Fibroblast of skin of right biceps (primary cell): ENCODE results near the gene PRKG2.
"Not testable (repeated sequence)": the region's sequence is repeated elsewhere in the genome, so short reads cannot be mapped to it uniquely, and the experiment has no call there.

Source experiments
- DNase-seq: peaks from one replicate; pipeline ENCODE4 v3.0.0-alpha.2; 2013

Gene PRKG2, protein sequence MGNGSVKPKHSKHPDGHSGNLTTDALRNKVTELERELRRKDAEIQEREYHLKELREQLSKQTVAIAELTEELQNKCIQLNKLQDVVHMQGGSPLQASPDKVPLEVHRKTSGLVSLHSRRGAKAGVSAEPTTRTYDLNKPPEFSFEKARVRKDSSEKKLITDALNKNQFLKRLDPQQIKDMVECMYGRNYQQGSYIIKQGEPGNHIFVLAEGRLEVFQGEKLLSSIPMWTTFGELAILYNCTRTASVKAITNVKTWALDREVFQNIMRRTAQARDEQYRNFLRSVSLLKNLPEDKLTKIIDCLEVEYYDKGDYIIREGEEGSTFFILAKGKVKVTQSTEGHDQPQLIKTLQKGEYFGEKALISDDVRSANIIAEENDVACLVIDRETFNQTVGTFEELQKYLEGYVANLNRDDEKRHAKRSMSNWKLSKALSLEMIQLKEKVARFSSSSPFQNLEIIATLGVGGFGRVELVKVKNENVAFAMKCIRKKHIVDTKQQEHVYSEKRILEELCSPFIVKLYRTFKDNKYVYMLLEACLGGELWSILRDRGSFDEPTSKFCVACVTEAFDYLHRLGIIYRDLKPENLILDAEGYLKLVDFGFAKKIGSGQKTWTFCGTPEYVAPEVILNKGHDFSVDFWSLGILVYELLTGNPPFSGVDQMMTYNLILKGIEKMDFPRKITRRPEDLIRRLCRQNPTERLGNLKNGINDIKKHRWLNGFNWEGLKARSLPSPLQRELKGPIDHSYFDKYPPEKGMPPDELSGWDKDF

DNA sequence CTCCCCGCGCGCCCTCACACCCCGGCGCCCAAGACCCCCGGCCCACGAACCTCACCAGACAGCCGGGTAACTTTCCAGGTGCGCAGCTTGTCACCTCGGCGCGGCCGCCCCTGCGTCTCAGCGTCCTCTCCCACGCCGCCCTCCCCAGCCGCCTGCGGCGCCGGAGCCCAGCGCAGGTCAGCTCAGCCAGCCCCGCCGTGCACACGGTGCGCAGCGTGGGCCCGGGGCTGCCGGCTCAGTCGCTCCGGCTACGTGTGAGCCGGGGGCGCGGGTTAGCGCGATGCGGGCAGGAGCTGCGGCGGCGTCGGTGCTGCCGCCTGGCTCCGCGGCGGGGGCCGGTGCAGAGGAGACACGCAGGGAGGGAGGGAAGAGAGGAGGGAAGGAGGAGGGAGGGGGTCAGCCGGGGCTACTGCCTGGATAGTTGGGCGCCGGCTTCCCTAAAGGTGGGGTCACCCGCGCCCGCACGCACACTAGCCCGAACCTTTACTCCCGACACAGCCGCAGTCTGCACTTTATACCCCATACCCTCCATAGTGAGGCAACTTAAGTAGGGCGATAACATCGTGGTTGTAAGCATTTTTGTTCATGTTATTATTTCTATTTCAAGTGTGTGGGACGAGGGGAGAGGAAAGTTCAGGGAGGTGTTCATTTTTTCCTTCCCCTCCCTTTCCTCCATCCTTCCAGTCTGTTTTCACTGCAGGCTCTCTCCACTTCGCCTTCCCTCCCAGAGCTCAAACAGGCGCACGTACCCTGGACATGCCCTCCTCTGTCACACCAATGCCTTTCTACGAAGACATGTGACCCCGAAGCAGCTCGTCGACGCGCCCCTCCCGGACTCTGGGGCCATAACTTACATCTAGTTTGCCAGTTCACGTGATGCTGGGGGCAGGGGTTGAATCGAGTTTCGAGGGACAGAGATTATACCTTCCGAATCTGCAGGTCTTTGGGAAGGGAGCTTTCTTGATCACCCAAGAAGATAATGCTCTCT is at the start of gene PRKG2:
TSS of gene PRKG2 (minus strand) at position 342 of the 988 bp plus-strand sequence. CDS start 10,175 bp downstream, outside the sequence.
- no peak for DNase-seq

DNA sequence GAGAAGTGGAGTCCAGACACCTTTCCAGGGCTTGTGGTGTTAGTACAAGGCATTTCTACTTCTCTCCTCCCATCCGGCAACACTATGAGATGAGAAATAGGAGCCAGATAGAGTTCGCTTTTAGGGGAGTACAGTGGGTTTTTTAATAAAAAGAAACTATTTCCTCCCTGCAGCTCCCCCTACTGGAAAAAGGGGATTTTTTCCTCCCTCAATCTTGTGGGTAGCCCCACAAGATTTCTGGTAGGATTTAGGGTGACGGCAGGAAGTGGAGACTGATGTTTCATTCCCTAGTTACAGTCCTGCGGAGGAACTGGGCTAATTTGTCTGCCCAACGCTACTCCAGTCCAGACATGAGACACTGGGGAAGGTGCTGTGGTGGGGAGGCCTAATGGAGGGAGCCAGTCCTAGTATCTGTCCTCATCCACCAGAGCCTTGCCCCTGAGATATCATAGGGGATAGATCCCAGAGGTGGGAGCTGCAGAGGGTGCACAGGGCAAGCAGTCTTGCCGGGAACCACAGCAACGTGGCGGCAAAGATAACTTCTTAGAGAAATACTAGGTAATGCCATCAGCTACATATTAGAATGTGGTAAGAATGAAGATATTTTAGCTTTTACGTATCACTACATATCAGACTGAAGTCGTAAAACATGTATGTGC is 45.5 kb upstream of the PRKG2 start:
- no peak for DNase-seq

DNA sequence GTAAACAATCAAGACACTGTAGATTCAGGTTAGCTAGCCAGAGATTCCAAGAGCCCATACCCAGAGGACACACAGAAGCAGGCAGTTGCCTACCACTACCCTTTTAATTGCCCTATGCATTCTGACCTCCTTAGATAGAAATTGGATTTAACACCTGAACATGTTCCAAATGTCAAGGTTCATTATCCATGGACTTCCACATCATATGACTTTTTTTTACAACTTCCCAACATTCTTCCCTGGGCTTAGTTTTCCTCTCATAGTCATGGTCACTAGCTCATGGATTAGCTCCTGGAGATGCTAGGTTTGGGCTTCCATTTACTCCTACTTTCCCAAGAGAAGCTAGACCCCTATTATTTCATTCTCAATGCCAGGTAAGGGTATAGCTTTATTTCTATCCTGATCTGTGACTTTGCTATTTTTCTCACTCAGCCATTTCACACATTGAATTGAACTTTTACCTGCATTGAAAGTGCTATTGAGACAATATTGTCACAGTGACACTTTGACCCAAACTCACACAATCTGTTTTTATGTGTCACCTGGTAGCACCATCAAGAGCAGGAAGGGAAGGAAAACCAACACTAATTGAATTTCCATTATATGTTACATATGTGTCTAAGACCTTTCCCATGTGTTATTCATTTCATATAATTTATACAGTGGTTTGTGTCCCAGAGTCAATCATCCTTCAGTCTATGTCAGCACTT is 44.0 kb upstream of the PRKG2 start:
- no peak for DNase-seq

DNA sequence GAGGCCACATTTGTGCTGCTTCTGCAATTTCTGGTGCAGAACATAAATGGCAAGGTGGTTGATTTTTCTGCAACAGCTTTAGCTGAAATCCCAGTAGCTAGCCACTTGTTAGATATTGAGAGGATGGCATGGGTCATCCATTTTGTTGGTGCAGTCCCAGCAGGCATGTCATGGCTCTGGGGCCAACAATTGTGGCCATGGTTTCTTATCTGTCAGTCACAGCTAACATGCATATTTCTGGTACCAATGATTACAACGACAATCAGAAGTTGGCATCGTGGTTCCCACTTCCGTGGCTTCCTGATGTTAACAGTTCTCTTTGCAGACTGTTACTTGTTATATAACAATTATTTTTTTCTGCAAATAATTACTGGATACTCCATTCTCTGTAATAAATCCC is 42.8 kb upstream of the PRKG2 start:
- no peak for DNase-seq

DNA sequence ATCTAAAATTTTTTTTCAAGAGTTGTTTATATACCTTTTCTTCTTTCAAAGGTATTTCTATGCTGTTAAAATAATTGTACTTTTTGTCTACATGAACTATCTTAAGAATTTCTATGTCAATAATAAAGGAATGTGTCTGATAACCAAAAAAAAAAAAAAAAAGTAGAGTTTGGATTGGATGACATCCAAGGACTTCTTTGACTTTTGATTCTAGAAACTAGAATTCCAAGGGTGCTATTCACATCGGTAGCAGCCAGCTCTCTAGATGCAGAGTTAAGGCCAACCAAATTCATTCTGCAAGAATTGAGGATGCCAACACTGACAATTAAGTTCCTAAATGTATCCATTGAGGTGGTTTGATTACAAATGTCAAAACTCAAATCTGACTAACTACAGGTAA is 42.0 kb upstream of the PRKG2 start:
- DNase-seq: peak; percentile 86

DNA sequence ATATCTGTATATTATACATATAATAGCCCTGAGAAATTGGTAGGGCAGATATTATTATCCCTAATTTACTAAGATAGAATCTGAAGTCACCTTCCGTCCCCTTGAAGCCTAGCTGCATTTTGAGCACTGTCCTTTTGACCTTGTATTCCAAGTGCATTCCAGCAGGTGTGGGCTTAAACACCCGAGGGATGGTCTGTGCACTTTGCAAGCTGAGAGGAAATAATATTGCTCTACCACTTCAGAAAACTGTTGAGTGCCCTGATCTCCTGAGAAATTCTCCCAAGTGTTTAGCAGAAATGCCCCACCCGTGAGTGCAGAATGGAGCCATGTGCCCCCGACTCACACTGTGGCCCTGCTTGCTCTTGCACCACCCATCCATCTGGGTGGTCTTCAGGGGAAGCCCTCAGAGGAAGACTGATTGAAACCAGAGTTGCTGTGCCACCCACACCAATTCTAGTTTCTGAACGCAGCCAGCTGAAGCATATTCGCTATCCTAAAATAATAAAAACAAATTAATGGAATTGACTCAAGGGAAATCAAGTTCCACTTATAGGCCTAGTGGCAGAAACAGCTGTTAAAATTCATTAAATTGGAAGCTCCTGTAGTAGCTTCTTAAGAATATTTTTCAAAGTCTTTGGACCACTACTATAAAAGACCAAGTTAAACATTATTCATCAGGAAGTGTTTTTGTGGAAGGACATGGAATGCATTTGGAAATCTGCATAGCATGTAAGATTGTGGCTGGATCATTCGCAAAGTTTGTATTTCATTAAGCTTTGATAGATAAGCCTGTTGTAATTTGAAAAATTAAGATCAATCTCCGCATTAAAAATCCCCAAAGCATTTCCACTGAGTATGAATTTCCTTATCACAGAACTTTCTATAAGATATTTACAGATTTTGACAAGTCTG is 41.3 kb upstream of the PRKG2 start:
- peak; percentile 58 for DNase-seq

DNA sequence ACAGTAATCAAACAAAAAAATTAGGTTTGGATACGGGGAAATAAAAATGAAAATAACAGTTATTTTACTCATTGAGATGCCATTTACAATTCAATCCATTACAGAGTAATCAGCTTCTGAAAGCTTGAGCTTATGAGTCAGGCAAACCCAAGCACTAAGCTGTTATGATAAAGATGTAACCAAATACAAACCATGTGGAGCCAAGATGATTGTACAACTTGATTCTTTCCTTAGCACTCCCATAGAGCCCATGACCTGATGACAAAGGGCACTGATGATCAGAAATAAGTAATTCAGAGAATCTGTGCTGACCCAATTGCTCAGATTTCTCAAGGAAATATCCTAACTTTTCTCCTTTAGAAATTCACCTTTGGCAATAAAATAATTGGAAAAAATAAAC is 40.5 kb upstream of the PRKG2 start:
- DNase-seq: peak; percentile 91

DNA sequence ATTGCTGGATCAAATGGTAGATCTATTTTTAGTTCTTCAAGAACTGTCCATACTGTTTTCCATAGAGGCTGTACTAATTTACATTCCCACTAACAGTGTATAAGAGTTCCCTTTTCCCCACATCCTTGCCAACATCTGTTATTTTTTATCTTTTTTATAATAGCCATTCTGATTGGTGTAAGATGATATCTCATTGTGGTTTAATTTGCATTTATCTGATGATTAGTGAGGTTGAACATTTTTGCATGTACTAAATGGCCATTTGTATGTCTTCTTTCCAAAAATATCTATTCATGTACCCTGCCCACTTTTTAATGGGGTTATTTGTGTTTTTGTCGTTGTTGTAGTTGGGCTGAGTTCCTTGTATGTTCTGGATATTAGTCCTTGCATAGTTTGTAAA is 35.4 kb upstream of the PRKG2 start:
- no peak for DNase-seq

DNA sequence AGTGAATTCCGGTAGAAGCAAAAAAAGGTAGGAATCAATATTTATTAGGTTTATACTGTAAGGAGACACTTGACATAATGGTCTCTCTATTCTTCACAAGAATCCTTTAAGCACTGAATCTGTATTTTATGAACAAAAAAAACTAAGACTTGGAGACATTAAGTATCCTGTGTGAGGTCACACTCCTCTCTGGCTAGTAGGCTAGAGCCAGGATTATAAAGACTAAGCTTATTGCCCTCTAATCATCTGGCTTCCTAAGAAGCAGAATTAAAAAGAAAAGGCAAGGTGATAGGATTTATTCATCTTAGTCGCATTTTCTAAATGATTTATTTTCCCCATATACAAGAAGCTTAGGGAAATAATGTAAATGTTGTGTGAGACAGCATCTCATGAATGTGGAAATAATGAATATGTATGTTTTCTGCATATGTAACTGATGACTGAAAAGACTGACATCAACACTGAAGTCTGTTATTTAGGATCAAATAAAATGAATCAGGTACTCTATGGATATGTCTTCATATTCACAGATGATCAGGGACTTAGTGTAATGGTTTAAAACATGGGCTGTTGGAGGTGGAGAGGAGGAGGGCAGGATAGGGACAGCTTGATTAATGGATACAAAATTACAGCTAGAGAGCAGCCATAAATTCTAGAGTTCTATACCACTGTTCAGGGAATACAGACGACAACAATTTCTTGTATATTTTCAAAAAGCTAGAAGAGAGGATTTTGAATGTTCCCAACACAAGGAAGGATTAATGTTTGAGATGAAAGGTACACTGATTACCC is 30.4 kb upstream of the PRKG2 start:
- no peak for DNase-seq

DNA sequence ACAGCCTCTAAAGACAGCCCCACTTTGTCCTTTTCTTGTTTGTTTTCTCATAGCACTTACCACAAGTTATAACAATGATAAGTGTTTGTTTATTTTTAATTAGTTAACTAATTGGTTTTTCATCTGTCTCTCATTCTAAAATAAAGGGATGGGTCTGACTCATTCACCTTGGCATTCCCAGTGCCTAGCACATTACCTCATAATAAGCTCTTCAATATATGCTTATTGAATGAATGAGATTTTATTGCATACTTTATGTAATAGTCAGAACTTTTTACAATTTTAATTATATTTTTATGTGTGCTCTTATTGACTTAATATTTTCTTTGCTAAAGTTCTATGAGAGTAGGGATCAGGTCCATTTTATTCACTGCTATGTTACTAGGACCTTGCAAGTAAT is 22.8 kb upstream of the PRKG2 start:
- DNase-seq: no peak

DNA sequence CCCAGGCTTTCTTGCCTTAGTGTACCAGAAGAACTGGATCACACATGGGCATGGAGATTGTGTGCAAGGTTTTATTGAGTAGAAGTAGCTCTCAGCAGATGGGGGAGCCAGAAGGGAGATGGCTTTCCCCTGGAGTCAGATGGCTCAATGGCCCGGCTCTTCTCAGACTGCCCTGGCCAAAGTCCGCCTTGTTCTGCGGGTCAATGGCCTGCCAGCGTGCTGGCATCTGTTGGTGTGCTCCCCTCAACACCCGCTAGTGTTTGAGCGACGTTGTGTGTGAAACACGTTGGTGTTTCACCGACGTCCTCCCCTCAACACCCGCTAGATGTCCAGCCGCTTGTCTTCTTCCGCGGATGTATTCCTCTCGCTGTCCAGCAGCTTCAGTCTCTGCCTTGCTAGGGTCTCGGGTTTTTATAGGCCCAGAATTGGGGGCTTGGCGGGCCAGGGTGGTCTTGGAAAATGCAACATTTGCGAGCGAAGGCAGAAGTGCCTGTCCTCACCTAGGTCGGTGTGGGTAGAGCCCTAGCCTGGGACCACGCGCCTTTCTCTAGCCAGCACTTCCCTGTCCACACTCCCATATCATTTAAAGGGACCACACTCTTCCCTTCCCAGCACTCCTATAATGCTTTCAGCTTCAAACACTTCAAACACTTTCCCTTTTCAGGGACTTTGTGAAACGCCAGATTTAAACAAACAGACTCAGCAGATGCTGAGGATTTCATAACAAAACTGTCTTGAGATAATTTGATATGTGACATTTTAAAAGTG is 21.1 kb upstream of the PRKG2 start:
- no peak for DNase-seq

DNA sequence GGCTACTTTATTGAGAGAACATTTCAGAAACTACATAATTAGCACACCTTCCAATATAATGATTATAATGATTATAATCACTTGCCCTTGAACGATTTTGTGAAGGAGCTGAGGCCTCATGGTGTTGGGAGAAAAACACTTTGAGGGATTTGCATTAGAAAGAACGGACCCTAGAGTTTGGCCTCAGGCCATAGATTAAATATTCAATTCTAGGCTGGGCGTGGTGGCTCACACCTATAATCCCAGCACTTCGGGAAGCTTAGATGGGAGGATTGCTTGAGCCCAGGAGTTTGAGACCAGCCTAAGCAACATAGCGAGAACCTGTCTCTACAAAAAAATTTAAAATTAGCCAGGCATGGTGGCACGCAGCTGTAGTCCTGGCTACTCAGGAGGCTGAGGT is 12.9 kb upstream of the PRKG2 start:
- DNase-seq: no peak

DNA sequence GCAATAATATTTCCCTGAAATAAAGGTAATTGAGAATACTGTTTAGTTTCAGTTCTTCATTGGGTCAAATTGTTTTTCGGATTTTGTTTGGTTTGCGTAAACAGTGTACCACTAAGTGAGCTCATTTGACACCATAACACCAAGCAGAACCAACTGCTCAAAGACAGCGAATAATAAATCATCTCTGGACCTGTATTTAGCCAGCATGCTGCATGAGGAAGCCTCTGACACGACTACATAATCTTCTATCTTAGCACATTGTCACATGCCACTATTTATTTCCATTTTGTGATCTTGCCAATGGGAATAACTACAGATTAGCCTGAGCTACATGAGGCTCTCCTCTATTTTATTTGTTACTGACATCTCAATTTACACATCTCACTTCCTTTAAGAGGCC is 12.1 kb upstream of the PRKG2 start:
- no peak for DNase-seq

DNA sequence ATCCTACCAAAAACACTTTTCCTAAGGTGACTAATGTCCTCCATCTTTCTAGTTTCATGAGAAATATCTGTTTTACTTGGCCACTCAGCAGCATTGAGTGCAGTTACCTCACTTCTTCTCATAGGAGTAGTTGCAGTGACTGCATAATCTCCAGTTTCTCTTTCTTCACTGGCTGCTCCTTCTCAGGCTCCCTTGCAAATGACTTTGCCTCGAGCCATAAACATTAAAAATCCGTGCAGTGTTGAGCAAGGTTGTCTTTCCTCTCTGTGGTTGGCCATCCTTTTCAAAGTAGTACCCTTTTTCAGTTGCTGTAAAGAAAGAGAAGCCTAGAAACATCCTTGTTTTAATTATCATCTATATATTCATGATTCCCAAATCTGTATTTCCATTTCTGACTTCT is 10.2 kb upstream of the PRKG2 start:
- no peak for DNase-seq

DNA sequence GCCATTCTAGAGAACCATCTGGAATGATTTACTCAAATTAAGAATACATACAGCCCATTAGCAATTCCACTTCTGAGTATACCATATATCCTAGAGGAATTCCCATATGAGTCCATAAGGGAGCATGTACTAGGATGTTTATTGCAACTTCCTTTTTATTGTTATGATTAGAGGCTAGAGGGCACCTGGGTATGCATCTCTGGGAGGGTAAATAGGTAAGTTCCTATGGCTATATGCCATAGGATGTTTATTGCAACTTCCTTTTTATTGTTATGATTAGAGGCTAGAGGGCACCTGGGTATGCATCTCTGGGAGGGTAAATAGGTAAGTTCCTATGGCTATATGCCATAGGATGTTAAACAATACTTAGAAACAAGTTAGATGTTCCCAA is 7.1 kb upstream of the PRKG2 start:
- not testable (repeated sequence) for DNase-seq

DNA sequence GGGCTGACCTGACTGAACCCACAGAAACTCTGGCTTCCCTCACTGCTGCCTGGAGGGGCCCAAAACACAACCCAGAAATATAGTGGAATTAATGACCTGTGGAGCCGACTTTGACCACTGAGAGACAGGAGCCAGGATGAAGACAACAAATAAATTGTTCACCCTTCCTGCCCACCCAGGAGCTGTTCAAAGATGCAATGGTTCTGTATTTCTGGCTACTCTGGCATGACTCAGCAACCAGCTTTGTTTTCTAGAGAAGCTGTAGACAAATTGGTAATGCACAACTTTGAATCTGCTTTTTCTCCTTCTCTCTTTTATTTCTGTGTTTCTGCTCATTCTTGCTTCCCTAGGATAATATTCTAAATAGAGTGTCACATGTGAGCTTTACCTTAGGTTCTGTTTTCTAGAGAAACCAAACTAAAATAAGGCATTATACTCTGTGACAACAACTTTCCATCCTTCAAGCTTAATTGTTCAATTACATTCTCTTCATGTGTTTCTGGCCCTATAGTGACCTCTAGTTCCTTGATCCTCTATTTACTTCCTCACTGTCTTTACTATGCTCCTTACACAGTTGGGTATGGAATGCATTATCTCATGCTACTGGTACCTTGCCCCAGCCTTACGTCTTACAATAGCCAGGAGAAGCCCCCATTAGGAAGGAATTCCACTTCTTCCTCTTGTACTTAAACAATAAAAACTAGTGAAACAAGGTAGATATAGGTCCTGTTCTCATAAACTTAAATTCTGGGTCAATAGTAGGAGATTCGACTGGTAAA is 6.5 kb upstream of the PRKG2 start:
- peak; percentile 4 for DNase-seq

DNA sequence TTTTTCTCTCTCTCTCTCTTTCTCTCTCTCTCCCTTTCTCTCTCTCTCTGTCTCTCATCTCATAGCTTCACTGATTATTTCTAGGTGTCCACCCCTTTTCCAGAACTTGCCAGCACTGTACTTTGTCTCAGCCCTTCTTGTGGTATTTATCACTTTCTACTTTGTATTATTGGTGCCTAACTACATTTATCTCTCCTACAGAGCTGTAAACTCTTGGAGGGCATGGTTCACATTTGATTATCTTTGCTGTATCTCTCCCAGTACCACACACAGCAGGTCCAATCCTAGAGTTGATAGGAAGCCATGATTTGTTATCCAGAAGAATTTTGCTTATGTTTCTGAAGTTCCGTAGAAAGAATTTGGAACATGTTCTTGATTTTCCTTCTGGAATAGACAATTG is 5.2 kb upstream of the PRKG2 start:
- DNase-seq: no peak

DNA sequence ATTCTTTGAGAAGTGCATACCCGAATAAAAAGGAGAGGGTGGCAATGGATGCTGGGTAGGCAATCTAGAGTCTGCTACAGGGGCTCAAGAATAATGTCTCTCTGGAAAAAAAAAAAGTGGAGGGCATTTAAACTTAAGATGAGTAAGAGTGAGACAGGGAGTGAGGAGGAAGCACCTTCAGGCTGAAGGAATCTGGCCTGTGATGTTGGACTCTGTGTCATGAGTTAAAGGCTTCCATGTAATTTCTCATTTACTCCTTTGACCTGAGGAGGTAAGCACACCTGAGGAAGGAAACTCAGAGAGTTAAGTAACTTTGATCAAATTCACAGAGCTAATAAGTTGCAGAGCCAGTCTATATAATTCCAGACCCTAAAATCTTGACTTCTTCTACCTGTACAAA is 3.2 kb upstream of the PRKG2 start:
- no peak for DNase-seq
